NCI-H2196 treated with DMSO at 0.1 percent for 48 hours (cell line): ENCODE measurements around the gene MICAL3.

Experiments used
- DNase-seq: peaks from one replicate; lab custom pipeline; 2025; ENCODE audit not compliant: unreplicated experiment; lab: John Stamatoyannopoulos, UW

MICAL3 gene

GRCh38 chr22:17917490-17917983, 106.8 kb downstream of the MICAL3 start:
- no peak for DNase-seq

- DNase-seq: no peak
Measured at GRCh38 chr22:17916226-17916889, 108.0 kb downstream of the MICAL3 start.

GRCh38 chr22:17915676-17916075, 108.7 kb downstream of the MICAL3 start:
- no peak for DNase-seq

- DNase-seq: no peak
Measured at GRCh38 chr22:17915188-17915587, 109.2 kb downstream of the MICAL3 start.

GRCh38 chr22:17914474-17914873, 109.9 kb downstream of the MICAL3 start:
- no peak for DNase-seq

- DNase-seq: no peak
Measured at GRCh38 chr22:17913801-17914347, 110.5 kb downstream of the MICAL3 start.

- no peak for DNase-seq
Measured at GRCh38 chr22:17912945-17913721, 111.2 kb downstream of the MICAL3 start.

- DNase-seq: no peak
Measured at GRCh38 chr22:17911887-17912286, 112.5 kb downstream of the MICAL3 start.

GRCh38 chr22:17911312-17911705, 113.1 kb downstream of the MICAL3 start:
- DNase-seq: no peak

- no peak for DNase-seq
Measured at GRCh38 chr22:17910561-17911311, 113.6 kb downstream of the MICAL3 start.

- no peak for DNase-seq
Measured at GRCh38 chr22:17907748-17908051, 116.7 kb downstream of the MICAL3 start.

- DNase-seq: no peak
Measured at GRCh38 chr22:17906978-17907747, 117.2 kb downstream of the MICAL3 start.

GRCh38 chr22:17905445-17905844, 118.9 kb downstream of the MICAL3 start:
- no peak for DNase-seq

- no peak for DNase-seq
Measured at GRCh38 chr22:17903564-17904295, 120.6 kb downstream of the MICAL3 start.

GRCh38 chr22:17902960-17903359, 121.4 kb downstream of the MICAL3 start:
- no peak for DNase-seq

GRCh38 chr22:17898375-17898774, 126.0 kb downstream of the MICAL3 start:
- DNase-seq: no peak

GRCh38 chr22:17897858-17898257, 126.5 kb downstream of the MICAL3 start:
- DNase-seq: no peak

- no peak for DNase-seq
Measured at GRCh38 chr22:17897426-17897825, 126.9 kb downstream of the MICAL3 start.

GRCh38 chr22:17896586-17896985, 127.8 kb downstream of the MICAL3 start:
- no peak for DNase-seq

- DNase-seq: no peak
Measured at GRCh38 chr22:17893900-17894535, 130.3 kb downstream of the MICAL3 start.
